ENCODE measurements around the gene CXCL8.
"Not testable (repeated sequence)": the region's sequence is repeated elsewhere in the genome, so short reads cannot be mapped to it uniquely, and the experiment has no call there.

CXCL8 gene

GRCh38 chr4:73740353-73740778 lies at the start of gene CXCL8:
CXCL8 (plus strand) TSS chr4:73740569; CDS start chr4:73740659, 90 bp downstream.
- no peak for DNase-seq

GRCh38 chr4:73691201-73691600 lies 49.2 kb upstream of the CXCL8 start:
- DNase-seq, result not testable (repeated sequence)

- DNase-seq, result no peak
Observed at GRCh38 chr4:73691759-73692158, 48.6 kb upstream of the CXCL8 start.

GRCh38 chr4:73692254-73692653 lies 48.1 kb upstream of the CXCL8 start:
- DNase-seq, result no peak

- DNase-seq, result no peak
Observed at GRCh38 chr4:73692701-73693100, 47.7 kb upstream of the CXCL8 start.

GRCh38 chr4:73693811-73694210 lies 46.6 kb upstream of the CXCL8 start:
- DNase-seq, result no peak

- no peak for DNase-seq
Observed at GRCh38 chr4:73698217-73698616, 42.2 kb upstream of the CXCL8 start.

GRCh38 chr4:73701116-73701515 lies 39.3 kb upstream of the CXCL8 start:
- DNase-seq, result no peak

- DNase-seq, result no peak
Observed at GRCh38 chr4:73702796-73703287, 37.5 kb upstream of the CXCL8 start.

- DNase-seq, result no peak
Observed at GRCh38 chr4:73703320-73703719, 37.0 kb upstream of the CXCL8 start.

GRCh38 chr4:73704314-73705055 lies 35.9 kb upstream of the CXCL8 start:
- no peak for DNase-seq

- no peak for DNase-seq
Observed at GRCh38 chr4:73705056-73705432, 35.3 kb upstream of the CXCL8 start.

- DNase-seq, result no peak
Observed at GRCh38 chr4:73705721-73706120, 34.6 kb upstream of the CXCL8 start.

GRCh38 chr4:73706811-73707210 lies 33.6 kb upstream of the CXCL8 start:
- DNase-seq, result no peak

GRCh38 chr4:73707269-73707875 lies 33.0 kb upstream of the CXCL8 start:
- no peak for DNase-seq

- DNase-seq, result no peak
Observed at GRCh38 chr4:73707918-73708577, 32.3 kb upstream of the CXCL8 start.

GRCh38 chr4:73709451-73710033 lies 30.8 kb upstream of the CXCL8 start:
- no peak for DNase-seq

- DNase-seq, result no peak
Observed at GRCh38 chr4:73710094-73710493, 30.3 kb upstream of the CXCL8 start.

GRCh38 chr4:73711989-73712388 lies 28.4 kb upstream of the CXCL8 start:
- DNase-seq, result no peak

- no peak for DNase-seq
Observed at GRCh38 chr4:73713650-73714049, 26.7 kb upstream of the CXCL8 start.

- no peak for DNase-seq
Observed at GRCh38 chr4:73714647-73715046, 25.7 kb upstream of the CXCL8 start.

GRCh38 chr4:73715659-73716058 lies 24.7 kb upstream of the CXCL8 start:
- no peak for DNase-seq
